Measurements from ENCODE around the gene ANKRD40. TPM values are rescaled to one million over a fixed set of nuclear protein-coding genes. Genes with fewer than 3 reads are reported as not detected.
"Not testable (repeated sequence)": the region's sequence is repeated elsewhere in the genome, so short reads cannot be mapped to it uniquely, and the experiment has no call there.

ANKRD40 gene
- total RNA-seq, 4 donors from 2014 or later, result 22.4 to 31.1 (median 22.7) TPM

DNA sequence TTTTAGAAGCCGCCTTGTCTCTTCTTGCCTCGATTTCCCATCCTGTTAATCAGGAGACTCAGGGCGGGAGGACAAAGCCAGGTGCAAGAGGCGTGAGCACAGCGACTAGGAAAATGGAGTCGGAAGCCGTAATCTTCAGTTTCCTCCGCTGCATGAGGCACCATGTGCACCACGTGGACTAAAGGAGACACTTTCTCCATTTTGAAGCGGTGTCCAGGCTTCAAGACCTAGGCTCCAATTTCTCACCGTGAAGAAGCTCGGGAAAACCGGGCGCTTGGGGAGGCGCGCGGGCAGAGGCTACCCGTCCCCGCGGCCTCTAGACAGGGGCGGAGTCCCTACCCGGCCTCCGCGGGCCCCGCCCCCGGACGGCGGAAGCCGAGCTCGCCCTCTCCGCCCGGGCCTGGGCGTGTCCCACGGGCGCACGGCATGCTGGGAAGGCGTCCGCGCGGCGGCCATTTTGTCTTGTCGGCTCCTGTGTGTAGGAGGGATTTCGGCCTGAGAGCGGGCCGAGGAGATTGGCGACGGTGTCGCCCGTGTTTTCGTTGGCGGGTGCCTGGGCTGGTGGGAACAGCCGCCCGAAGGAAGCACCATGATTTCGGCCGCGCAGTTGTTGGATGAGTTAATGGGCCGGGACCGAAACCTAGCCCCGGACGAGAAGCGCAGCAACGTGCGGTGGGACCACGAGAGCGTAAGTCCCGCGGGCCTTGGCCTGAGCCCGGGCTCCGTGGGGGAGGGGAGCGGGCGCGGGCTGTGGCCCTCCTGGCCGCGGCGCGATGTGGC is 11.6 kb upstream of the ANKRD40 start, which contains the start of gene LUC7L3:
LUC7L3 (plus strand) TSS at position 460 of the 780 bp plus-strand sequence; CDS start at position 590, 130 bp downstream.
- peak; percentile 89 to 98 for DNase-seq (ENCODE audit: low spot score in 2 of 2)
- H3K4me3 ChIP-seq (ENCODE audit: low read depth, poor library complexity, severe bottlenecking), result peak within 1 kb of the TSS; percentile 96
- TF ChIP-seq POLR2A (IDR thresholded peaks at IDR 0.05), result peak in 1 of 2 donors; percentile 43
- TF ChIP-seq, protein P1, sequence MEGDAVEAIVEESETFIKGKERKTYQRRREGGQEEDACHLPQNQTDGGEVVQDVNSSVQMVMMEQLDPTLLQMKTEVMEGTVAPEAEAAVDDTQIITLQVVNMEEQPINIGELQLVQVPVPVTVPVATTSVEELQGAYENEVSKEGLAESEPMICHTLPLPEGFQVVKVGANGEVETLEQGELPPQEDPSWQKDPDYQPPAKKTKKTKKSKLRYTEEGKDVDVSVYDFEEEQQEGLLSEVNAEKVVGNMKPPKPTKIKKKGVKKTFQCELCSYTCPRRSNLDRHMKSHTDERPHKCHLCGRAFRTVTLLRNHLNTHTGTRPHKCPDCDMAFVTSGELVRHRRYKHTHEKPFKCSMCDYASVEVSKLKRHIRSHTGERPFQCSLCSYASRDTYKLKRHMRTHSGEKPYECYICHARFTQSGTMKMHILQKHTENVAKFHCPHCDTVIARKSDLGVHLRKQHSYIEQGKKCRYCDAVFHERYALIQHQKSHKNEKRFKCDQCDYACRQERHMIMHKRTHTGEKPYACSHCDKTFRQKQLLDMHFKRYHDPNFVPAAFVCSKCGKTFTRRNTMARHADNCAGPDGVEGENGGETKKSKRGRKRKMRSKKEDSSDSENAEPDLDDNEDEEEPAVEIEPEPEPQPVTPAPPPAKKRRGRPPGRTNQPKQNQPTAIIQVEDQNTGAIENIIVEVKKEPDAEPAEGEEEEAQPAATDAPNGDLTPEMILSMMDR (IDR thresholded peaks at IDR 0.05), result no peak
- WGBS, 2 donors, result 1 to 2% methylated on average over 40 to 63 of the region's 76 CpGs
- intact Hi-C loops (cut with DNase I; ENCODE audit: low total_unique reads), result no loop called here

DNA sequence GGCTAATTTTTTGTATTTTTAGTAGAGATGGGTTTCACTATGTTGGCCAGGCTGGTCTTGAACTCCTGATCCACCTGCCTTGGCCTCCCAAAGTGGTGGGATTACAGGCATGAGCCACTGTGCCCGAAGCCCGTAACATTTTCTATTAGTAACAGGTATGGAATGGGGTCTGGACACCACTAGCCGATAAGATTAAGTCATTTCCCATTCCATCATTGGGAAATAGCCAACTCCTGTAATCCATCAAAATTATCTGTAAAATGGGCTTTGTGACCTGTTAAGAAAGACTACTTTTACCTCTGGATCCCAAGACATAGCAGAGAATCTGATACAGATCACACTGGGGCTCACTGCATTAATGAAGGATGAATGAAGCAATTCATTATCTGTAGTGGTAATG is 7.8 kb upstream of the ANKRD40 start:
- TF ChIP-seq POLR2A (IDR thresholded peaks at IDR 0.05), result no peak
- TF ChIP-seq, protein P1 (IDR thresholded peaks at IDR 0.05), result no peak
- intact Hi-C loops (cut with DNase I; ENCODE audit: low total_unique reads), result no loop called here
- WGBS, 2 donors, result 93 to 100% methylated on average over 3 of the region's 3 CpGs
- no peak for DNase-seq (ENCODE audit: low spot score in 2 of 2)
- no peak overlapping the region for H3K4me3 ChIP-seq (ENCODE audit: low read depth, poor library complexity, severe bottlenecking)

DNA sequence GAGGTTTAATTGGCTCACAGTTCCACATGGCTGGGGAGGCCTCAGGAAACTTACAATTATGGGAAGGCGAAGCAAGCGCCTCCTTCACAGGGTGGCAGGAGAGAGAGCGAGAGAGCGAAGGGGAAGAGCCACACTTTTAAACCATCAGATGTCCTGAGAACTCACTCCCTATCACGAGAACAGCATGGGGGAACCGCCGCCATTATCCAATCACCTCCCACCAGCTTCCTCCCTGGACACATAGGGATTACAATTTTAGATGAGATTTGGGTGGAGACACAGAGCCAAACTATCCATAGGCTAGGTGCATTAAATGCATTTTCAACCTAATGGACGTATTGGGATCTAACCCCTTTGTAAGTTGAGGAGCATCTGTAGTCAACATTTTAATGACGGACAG is 4.9 kb upstream of the ANKRD40 start:
- no peak for TF ChIP-seq POLR2A (IDR thresholded peaks at IDR 0.05)
- TF ChIP-seq, protein P1 (IDR thresholded peaks at IDR 0.05), result no peak
- no peak overlapping the region for H3K4me3 ChIP-seq (ENCODE audit: low read depth, poor library complexity, severe bottlenecking)
- intact Hi-C loops (cut with DNase I; ENCODE audit: low total_unique reads), result no loop called here
- DNase-seq (ENCODE audit: low spot score in 2 of 2), result no peak
- WGBS, 2 donors, result 87 to 88% methylated on average over 9 of the region's 9 CpGs

DNA sequence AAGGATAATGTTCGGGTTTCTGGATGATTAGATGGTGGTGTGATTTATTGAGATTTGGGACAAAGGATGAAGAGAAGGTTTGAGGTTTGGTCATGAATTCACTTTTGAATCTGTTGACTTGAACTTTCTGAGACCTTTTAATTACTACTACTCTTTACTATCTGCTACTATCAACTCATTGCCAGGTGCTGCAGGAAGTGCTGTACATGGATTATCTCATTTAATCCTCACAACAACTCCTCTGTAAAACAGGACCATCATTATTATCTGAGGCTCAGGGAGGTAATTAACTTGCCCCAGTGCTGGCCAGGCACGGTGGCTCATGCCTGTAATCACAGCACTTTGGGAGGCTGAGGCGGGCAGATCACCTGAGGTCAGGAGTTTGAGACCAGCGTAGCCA is 2.9 kb upstream of the ANKRD40 start:
- H3K4me3 ChIP-seq (ENCODE audit: low read depth, poor library complexity, severe bottlenecking), result no peak overlapping the region
- 74 to 75% methylated on average over 4 of the region's 4 CpGs for WGBS, 2 donors
- TF ChIP-seq POLR2A (IDR thresholded peaks at IDR 0.05), result no peak
- no peak for DNase-seq (ENCODE audit: low spot score in 2 of 2)
- intact Hi-C loops (cut with DNase I; ENCODE audit: low total_unique reads), result no loop called here

DNA sequence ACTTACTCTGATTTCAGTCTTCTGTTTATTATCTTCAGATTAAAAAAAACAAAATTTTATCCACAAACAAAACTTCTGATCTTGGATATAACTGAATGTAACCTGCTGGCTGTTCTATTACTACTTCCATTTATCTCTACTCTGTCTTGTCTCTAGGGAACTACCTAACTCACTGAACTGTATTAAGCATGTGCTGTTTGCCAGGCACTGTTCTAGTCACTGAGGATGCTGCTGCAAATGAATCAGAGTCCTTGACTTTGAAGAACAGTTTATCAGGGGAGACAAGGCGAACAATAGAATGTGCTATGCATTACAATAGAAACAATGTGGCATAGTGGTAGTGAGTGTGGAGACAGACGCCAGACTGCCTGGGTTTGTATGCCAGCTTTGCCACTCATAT is 2.3 kb upstream of the ANKRD40 start:
- TF ChIP-seq POLR2A (IDR thresholded peaks at IDR 0.05), result no peak
- TF ChIP-seq, protein P1 (IDR thresholded peaks at IDR 0.05), result no peak
- intact Hi-C loops (cut with DNase I; ENCODE audit: low total_unique reads), result no loop called here
- 75 to 78% methylated on average over 2 of the region's 2 CpGs for WGBS, 2 donors
- no peak overlapping the region for H3K4me3 ChIP-seq (ENCODE audit: low read depth, poor library complexity, severe bottlenecking)
- DNase-seq (ENCODE audit: low spot score in 2 of 2), result no peak

DNA sequence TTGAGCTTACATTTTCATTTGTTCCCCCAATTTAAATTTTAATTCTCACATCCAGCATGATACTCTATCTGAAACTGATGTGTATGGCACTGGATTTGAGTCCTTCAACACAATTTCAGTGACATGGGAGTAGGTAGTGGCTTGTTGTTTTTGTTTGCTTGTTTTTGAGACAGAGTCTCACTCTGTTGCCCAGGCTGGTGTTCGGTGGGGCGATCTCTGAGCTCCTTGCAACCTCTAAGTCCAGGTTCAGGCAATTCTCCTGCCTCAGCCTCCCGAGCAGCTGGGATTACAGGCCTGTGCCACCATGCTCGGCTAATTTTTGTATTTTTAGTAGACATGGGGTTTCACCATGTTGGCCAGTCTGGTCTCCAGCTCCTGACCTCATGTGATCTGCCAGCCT is 1.3 kb upstream of the ANKRD40 start:
- DNase-seq (ENCODE audit: low spot score in 2 of 2); intact Hi-C loops (cut with DNase I; ENCODE audit: low total_unique reads); H3K4me3 ChIP-seq (ENCODE audit: low read depth, poor library complexity, severe bottlenecking): not testable (repeated sequence)
- 68 to 77% methylated on average over 4 of the region's 4 CpGs for WGBS, 2 donors
